Measurements from ENCODE around the gene NSUN7. TPM values are rescaled to one million over a fixed set of nuclear protein-coding genes. Genes with fewer than 3 reads are reported as not detected.

Gene NSUN7
- polyA plus RNA-seq, 1 donor (not counting 4 experiments of a cell fraction or from before 2014, with no cell fraction given), result 0.03 TPM

GRCh38 chr4:40842318-40842717, 92.6 kb downstream of the NSUN7 start:
- Histone ChIP-seq H3K4me2 (ENCODE audit: control insufficient read depth, extremely low read depth, insufficient read depth, low read depth, low read length) (no peak overlapping the region), H3K9me1 (ENCODE audit: control insufficient read depth, extremely low read depth, insufficient read depth, low read length) (no peaks in the 10 kb centered on the region), H3K4me3 (ENCODE audit: control insufficient read depth in 2 of 3, extremely low read depth in 1 of 3, insufficient read depth in 2 of 3, low read depth in 1 of 3, low read length in 3 of 3) (no peak overlapping the region), H3K9ac (ENCODE audit: control insufficient read depth, extremely low read depth, insufficient read depth, low read length) (no peak overlapping the region), H2AFZ (ENCODE audit: control insufficient read depth, low read length) (no peak overlapping the region), H3K36me3 (ENCODE audit: control insufficient read depth in 2 of 2, extremely low read depth in 1 of 2, insufficient read depth in 2 of 2, low read length in 2 of 2) (peaks cover 8 to 10% of the 10 kb centered on the region in 2 experiments), H3K9me3 (ENCODE audit: control insufficient read depth, low read depth, low read length) (no peaks in the 10 kb centered on the region), H3K4me1 (ENCODE audit: control insufficient read depth, extremely low read depth, insufficient read depth, low read length) (peaks cover 4% of the 10 kb centered on the region), H3K27ac (ENCODE audit: control insufficient read depth, insufficient read depth, low read length) (no peak overlapping the region), H3K79me2 (ENCODE audit: control insufficient read depth, insufficient read depth, low read length) (no peaks in the 10 kb centered on the region), H3K27me3 (ENCODE audit: control insufficient read depth, extremely low read depth, insufficient read depth, low read length) (no peaks in the 10 kb centered on the region), H4K20me1 (ENCODE audit: control insufficient read depth, extremely low read depth, insufficient read depth, low read length) (no peaks in the 10 kb centered on the region)
- dilution Hi-C loops (cut with MboI; ENCODE audit: extremely low pct_ligation_motif_present, low sequenced_read_pairs), result no loop called here
- TF ChIP-seq EZH2 (IDR thresholded peaks at IDR 0.05; ENCODE audit: low read length), result no peak
- TF ChIP-seq CTCF (optimal IDR thresholded peaks at IDR 0.05 in 1 of 3, IDR thresholded peaks at IDR 0.05 in 1 of 3, conservative IDR thresholded peaks at IDR 0.05 in 1 of 3; ENCODE audit: extremely low read depth in 1 of 3, insufficient read depth in 2 of 3, low read length in 3 of 3), result no peak
- FAIRE-seq, result no peak
- no peak for DNase-seq (ENCODE audit: low read depth, low spot score)

GRCh38 chr4:40842725-40843423, 93.1 kb downstream of the NSUN7 start:
- Histone ChIP-seq H3K79me2 (ENCODE audit: control insufficient read depth, insufficient read depth, low read length) (no peaks in the 10 kb centered on the region), H3K9me3 (ENCODE audit: control insufficient read depth, low read depth, low read length) (no peaks in the 10 kb centered on the region), H3K4me3 (ENCODE audit: control insufficient read depth in 2 of 3, extremely low read depth in 1 of 3, insufficient read depth in 2 of 3, low read depth in 1 of 3, low read length in 3 of 3) (no peak overlapping the region), H3K4me2 (ENCODE audit: control insufficient read depth, extremely low read depth, insufficient read depth, low read depth, low read length) (no peak overlapping the region), H3K27ac (ENCODE audit: control insufficient read depth, insufficient read depth, low read length) (no peak overlapping the region), H3K27me3 (ENCODE audit: control insufficient read depth, extremely low read depth, insufficient read depth, low read length) (no peaks in the 10 kb centered on the region), H4K20me1 (ENCODE audit: control insufficient read depth, extremely low read depth, insufficient read depth, low read length) (no peaks in the 10 kb centered on the region), H3K9ac (ENCODE audit: control insufficient read depth, extremely low read depth, insufficient read depth, low read length) (no peak overlapping the region), H3K4me1 (ENCODE audit: control insufficient read depth, extremely low read depth, insufficient read depth, low read length) (peaks cover 4% of the 10 kb centered on the region), H2AFZ (ENCODE audit: control insufficient read depth, low read length) (no peak overlapping the region), H3K36me3 (ENCODE audit: control insufficient read depth in 2 of 2, extremely low read depth in 1 of 2, insufficient read depth in 2 of 2, low read length in 2 of 2) (peaks cover 6 to 7% of the 10 kb centered on the region in 2 experiments), H3K9me1 (ENCODE audit: control insufficient read depth, extremely low read depth, insufficient read depth, low read length) (no peaks in the 10 kb centered on the region)
- no peak for TF ChIP-seq EZH2 (IDR thresholded peaks at IDR 0.05; ENCODE audit: low read length)
- no peak for TF ChIP-seq CTCF (optimal IDR thresholded peaks at IDR 0.05 in 1 of 3, IDR thresholded peaks at IDR 0.05 in 1 of 3, conservative IDR thresholded peaks at IDR 0.05 in 1 of 3; ENCODE audit: extremely low read depth in 1 of 3, insufficient read depth in 2 of 3, low read length in 3 of 3)
- dilution Hi-C loops (cut with MboI; ENCODE audit: extremely low pct_ligation_motif_present, low sequenced_read_pairs), result no loop called here
- FAIRE-seq (no peak), DNase-seq (ENCODE audit: low read depth, low spot score) (no peak)

Measured in keratinocyte (primary cell).